Measurements from ENCODE around the gene SOCS3. TPM values are rescaled to one million over a fixed set of nuclear protein-coding genes. Genes with fewer than 3 reads are reported as not detected.
A peak's percentile ranks its signal among the peaks of the same experiment; 100 is the strongest.

SOCS3 gene
- total RNA-seq (10 to 100 TPM in 1 of 2 donors, 1 to 10 TPM in 1; 2.2 to 17.8 TPM), polyA plus RNA-seq (ENCODE audit: insufficient read depth, low read depth, low replicate concordance) (9.6 TPM)
- long read RNA-seq, donor 1, transcript SOCS3-201 (2 exons, 2,734 nt): major isoform, 5 of 5 reads
- long read RNA-seq, donor 1, partial matches to known transcripts: 0 of 5 reads
- long read RNA-seq, donor 1, other reads (novel, unspliced or antisense): 0 of 5 reads
- long read RNA-seq, donor 2, transcript SOCS3-201 (2 exons, 2,734 nt): major isoform, 19 of 44 reads
- long read RNA-seq, donor 2, partial matches to known transcripts: 25 of 44 reads
- long read RNA-seq, donor 2, other reads (novel, unspliced or antisense): 0 of 44 reads

- Histone ChIP-seq H3K4me1 (peaks cover 22% of the 10 kb centered on the region), H3K9me3 (no peaks in the 10 kb centered on the region), H3K4me3 (peak within 1 kb of the TSS; percentile 59 to 73), H3K27me3 (no peaks in the 10 kb centered on the region), H3K36me3 (ENCODE audit: low read depth, missing control alignments) (no peaks in the 10 kb centered on the region), H3K27ac (peak within 1 kb of the TSS; percentile 74 to 87)
- TF ChIP-seq CTCF (IDR thresholded peaks at IDR 0.05) (no peak), POLR2A (IDR thresholded peaks at IDR 0.05) (peak; percentile 29)
- intact Hi-C loops (cut with DNase I; ENCODE audit: low total_unique reads): no loop called here
- peak; percentile 88 for DNase-seq
- 1% methylated on average over 56 of the region's 59 CpGs; no CpG with 5 or more reads in 1 of the 2 donors for WGBS, 2 donors
Measured at GRCh38 chr17:78359997-78360370, at the start of gene SOCS3. SOCS3 (minus strand) TSS chr17:78360077; CDS start chr17:78359095, 982 bp downstream.

- intact Hi-C loops (cut with DNase I; ENCODE audit: low total_unique reads): no loop called here
- Histone ChIP-seq H3K9me3 (no peaks in the 10 kb centered on the region), H3K36me3 (ENCODE audit: low read depth, missing control alignments) (no peaks in the 10 kb centered on the region), H3K27ac (no peak overlapping the region), H3K4me1 (no peaks in the 10 kb centered on the region), H3K27me3 (no peaks in the 10 kb centered on the region), H3K4me3 (no peak overlapping the region)
- WGBS, 2 donors: 84 to 94% methylated on average over 12 of the region's 12 CpGs
- DNase-seq: no peak
- no peak for TF ChIP-seq CTCF (IDR thresholded peaks at IDR 0.05)
- no peak for TF ChIP-seq POLR2A (IDR thresholded peaks at IDR 0.05)
Measured at GRCh38 chr17:78409191-78409928, 49.5 kb upstream of the SOCS3 start.

- Histone ChIP-seq H3K27ac (no peak overlapping the region), H3K27me3 (no peaks in the 10 kb centered on the region), H3K9me3 (no peaks in the 10 kb centered on the region), H3K36me3 (ENCODE audit: low read depth, missing control alignments) (no peaks in the 10 kb centered on the region), H3K4me1 (no peaks in the 10 kb centered on the region), H3K4me3 (no peak overlapping the region)
- TF ChIP-seq CTCF (IDR thresholded peaks at IDR 0.05) (no peak), POLR2A (IDR thresholded peaks at IDR 0.05) (no peak)
- no peak for DNase-seq
- WGBS, 2 donors: 89 to 92% methylated on average over 21 to 23 of the region's 23 CpGs
- intact Hi-C loops (cut with DNase I; ENCODE audit: low total_unique reads): no loop called here
Measured at GRCh38 chr17:78408476-78409050, 48.7 kb upstream of the SOCS3 start.

GRCh38 chr17:78407387-78408000, 47.6 kb upstream of the SOCS3 start:
- intact Hi-C loops (cut with DNase I; ENCODE audit: low total_unique reads): no loop called here
- WGBS, 2 donors: 89 to 97% methylated on average over 2 to 7 of the region's 7 CpGs
- DNase-seq: no peak
- H3K27me3 ChIP-seq: no peaks in the 10 kb centered on the region
- no peak overlapping the region for H3K4me3 ChIP-seq
- no peak for TF ChIP-seq POLR2A (IDR thresholded peaks at IDR 0.05)
- no peak for TF ChIP-seq CTCF (IDR thresholded peaks at IDR 0.05)
- no peak overlapping the region for H3K27ac ChIP-seq
- no peaks in the 10 kb centered on the region for H3K4me1 ChIP-seq
- no peaks in the 10 kb centered on the region for H3K9me3 ChIP-seq
- no peaks in the 10 kb centered on the region for H3K36me3 ChIP-seq (ENCODE audit: low read depth, missing control alignments)

Data from testis (tissue), 5 donors.